Left renal cortex interstitium (tissue), 4 donors: Measurements from ENCODE around the gene DCBLD2. TPM values are rescaled to one million over a fixed set of nuclear protein-coding genes. Genes with fewer than 3 reads are reported as not detected.

Source experiments
- DNase-seq, 4 donors: peaks; one replicate each; pipeline ENCODE4 v3.0.0-alpha.2; 2013; ENCODE audit warnings: low read depth in 4 of 4, low spot score in 2 of 4, missing footprints in 1 of 4
- polyA plus RNA-seq, 4 donors: library from polyadenylated mRNA; unstranded; fragments of 120-200 nt; gene quantifications; one replicate each; pipeline ENCODE4 v1.2.1, GENCODE V29; 2013; ENCODE audit not compliant: insufficient read length in 4 of 4

Gene DCBLD2
- polyA plus RNA-seq, 4 donors, result 44.2 to 64.7 (median 56.0) TPM

- DNase-seq, result no peak
Observed at GRCh38 chr3:98798820-98799219, 102.7 kb downstream of the DCBLD2 start.

- DNase-seq, result no peak
Observed at GRCh38 chr3:98797905-98798304, 103.6 kb downstream of the DCBLD2 start.

GRCh38 chr3:98796334-98796733 is 105.2 kb downstream of the DCBLD2 start:
- no peak for DNase-seq

GRCh38 chr3:98793971-98794370 is 107.5 kb downstream of the DCBLD2 start:
- no peak for DNase-seq

- no peak for DNase-seq
Observed at GRCh38 chr3:98791341-98792325, 109.9 kb downstream of the DCBLD2 start.

GRCh38 chr3:98788651-98789050 is 112.8 kb downstream of the DCBLD2 start:
- no peak for DNase-seq

GRCh38 chr3:98787181-98787580 is 114.3 kb downstream of the DCBLD2 start:
- no peak for DNase-seq

- DNase-seq, result no peak
Observed at GRCh38 chr3:98786364-98787006, 115.0 kb downstream of the DCBLD2 start.

- no peak for DNase-seq
Observed at GRCh38 chr3:98784666-98785600, 116.6 kb downstream of the DCBLD2 start.

- no peak for DNase-seq
Observed at GRCh38 chr3:98784042-98784441, 117.5 kb downstream of the DCBLD2 start.

GRCh38 chr3:98782824-98783500 is 118.5 kb downstream of the DCBLD2 start:
- DNase-seq, result no peak

- DNase-seq, result no peak
Observed at GRCh38 chr3:98780343-98780742, 121.2 kb downstream of the DCBLD2 start.

- no peak for DNase-seq
Observed at GRCh38 chr3:98779541-98780335, 121.8 kb downstream of the DCBLD2 start.

GRCh38 chr3:98778852-98779413 is 122.6 kb downstream of the DCBLD2 start:
- no peak for DNase-seq

GRCh38 chr3:98778383-98778782 is 123.1 kb downstream of the DCBLD2 start:
- DNase-seq, result no peak

GRCh38 chr3:98777801-98778220 is 123.7 kb downstream of the DCBLD2 start:
- no peak for DNase-seq

GRCh38 chr3:98777286-98777685 is 124.2 kb downstream of the DCBLD2 start:
- no peak for DNase-seq

GRCh38 chr3:98776140-98776493 is 125.4 kb downstream of the DCBLD2 start:
- no peak for DNase-seq
